ENCODE results near the gene PPP1R7. TPM values are rescaled to one million over a fixed set of nuclear protein-coding genes. Genes with fewer than 3 reads are reported as not detected.

PPP1R7 gene
- total RNA-seq, 1 experiment from 2014 or later, result 24.0 TPM

DNA sequence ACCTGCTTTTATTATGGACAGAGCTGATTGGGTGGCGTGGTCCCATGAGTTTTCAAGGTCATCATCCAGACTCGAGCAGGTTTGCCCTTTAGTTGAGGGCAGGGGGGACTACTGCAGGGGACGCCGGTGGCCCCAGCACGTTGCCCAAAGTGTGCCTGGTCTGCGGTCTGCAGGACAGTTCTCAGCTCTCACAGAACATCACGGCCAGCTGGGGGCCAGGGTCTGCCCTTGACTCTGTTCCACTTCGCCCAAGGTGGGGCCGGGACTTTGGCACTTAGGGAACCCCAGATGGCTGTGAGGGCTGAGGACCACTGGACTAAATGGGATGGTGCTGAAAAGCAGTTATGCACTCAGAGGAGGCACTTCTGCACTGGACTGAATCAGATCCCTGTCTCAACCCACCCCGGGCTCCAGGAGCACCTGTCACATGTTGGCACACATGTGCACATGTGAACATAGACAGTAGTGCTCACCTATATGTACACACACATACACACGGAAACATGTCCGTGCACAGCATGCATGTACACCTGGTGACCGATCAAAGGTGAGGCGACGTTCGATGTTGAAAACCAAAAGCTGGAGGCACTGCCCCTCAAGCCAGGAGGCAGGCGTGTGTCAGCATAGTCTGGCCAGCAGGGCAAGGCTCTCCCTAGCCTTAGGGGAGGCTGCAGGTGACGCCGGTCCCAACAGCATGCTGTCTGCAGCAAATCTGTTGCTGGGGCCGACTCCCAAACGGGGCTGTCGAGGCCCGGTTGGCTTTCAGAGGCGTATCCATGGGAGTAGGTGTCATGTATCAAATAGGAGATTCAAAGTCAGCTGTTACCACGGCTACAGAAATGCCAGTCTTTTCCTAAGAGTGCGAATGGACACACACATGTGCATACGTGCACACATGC lies 48.4 kb downstream of the PPP1R7 start:
- in situ Hi-C loops (cut with HindIII; ENCODE audit: low pct_unique_long_range_greater_than_20kb, low sequenced_read_pairs), result no loop called here
- no peak for DNase-seq (ENCODE audit: low read depth, low spot score)

DNA sequence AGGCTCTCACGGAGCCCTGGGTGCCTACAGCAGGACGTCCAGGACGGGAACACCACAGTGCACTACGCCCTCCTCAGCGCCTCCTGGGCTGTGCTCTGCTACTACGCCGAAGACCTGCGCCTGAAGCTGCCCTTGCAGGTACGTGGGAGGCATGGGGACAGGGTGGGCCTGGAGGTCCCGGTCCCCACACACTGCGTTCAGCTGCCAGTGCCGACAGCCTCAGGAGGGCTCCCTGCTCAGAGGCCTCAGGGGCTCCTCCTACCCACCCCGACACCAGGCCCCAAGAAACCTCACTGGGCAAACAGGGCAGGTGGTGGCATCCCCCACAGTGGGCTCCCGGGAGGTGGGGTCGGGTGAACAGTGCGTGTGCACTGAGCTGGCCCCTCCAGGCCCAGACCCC lies 49.0 kb downstream of the PPP1R7 start:
- in situ Hi-C loops (cut with HindIII; ENCODE audit: low pct_unique_long_range_greater_than_20kb, low sequenced_read_pairs), result no loop called here
- DNase-seq (ENCODE audit: low read depth, low spot score), result no peak

DNA sequence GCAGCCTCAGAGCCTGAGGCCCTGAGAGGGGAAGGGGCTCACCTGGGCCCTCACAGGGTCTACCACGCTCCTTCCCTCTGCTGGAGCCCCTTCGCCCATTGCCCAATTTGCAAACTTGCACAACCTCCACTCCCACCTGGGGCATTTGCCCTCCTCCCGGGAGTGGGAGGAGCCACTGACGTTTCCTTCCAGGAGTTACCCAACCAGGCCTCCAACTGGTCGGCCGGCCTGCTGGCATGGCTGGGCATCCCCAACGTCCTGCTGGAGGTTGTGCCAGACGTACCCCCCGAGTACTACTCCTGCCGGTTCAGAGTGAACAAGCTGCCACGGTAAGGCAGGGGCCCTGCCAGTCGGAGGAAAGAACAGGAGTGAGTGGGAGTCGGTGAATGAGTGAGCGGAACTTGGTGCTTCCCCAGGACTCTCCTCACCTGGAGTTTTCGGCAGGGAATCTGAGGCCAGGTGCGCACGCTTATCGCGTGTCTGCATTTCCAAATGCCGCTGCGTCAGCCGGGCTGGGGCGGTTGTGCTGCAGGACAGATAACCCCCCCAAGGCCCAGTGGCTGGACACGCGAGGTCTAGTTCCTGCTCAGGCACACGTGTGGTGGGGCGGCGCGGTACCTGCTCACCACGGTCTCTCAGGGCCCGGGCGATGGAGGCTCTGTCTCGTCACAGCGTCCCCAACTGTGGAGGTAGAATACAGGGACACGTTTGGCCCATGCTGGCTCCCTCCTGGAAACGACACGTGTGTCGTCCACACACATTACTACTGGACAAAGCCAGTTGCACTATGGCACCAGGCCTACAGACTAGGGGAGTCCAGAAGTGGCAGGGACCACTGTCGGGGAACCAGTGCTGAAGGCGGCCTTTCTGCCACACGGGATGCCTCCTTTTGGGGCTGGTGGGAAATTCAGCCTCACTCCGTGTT lies 49.9 kb downstream of the PPP1R7 start:
- no peak for DNase-seq (ENCODE audit: low read depth, low spot score)

DNA sequence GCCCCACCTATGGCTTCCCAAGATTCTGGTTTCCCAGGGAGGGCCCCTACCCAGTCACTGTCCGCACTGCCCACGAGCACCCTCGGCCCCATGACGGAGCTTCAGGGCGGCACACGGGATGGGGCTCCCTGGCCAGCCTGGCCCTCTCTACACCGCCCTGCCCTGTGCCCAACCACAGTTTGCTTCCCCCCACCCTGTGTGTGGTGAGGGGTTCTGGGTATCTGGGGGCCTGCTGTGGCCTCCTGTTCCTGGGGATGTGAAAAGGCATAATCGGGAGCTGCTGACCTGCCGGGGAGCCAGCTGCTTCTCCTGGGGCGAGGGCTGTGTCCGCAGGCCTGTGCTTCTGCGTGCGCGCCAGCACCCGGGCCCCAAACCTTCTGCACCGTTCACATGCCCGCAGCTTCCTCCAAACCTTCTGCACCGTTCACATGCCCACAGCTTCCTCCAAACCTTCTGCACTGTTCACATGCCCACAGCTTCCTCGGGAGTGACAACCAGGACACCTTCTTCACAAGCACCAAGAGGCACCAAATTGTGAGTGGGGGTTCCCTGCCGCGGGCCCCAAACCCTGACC lies 50.6 kb downstream of the PPP1R7 start:
- in situ Hi-C loops (cut with HindIII; ENCODE audit: low pct_unique_long_range_greater_than_20kb, low sequenced_read_pairs), result no loop called here
- DNase-seq (ENCODE audit: low read depth, low spot score), result no peak

More for the DNA sequence above, 49.9 kb downstream of the PPP1R7 start:
- in situ Hi-C loops (cut with HindIII; ENCODE audit: low pct_unique_long_range_greater_than_20kb, low sequenced_read_pairs), result no loop called here

DNA sequence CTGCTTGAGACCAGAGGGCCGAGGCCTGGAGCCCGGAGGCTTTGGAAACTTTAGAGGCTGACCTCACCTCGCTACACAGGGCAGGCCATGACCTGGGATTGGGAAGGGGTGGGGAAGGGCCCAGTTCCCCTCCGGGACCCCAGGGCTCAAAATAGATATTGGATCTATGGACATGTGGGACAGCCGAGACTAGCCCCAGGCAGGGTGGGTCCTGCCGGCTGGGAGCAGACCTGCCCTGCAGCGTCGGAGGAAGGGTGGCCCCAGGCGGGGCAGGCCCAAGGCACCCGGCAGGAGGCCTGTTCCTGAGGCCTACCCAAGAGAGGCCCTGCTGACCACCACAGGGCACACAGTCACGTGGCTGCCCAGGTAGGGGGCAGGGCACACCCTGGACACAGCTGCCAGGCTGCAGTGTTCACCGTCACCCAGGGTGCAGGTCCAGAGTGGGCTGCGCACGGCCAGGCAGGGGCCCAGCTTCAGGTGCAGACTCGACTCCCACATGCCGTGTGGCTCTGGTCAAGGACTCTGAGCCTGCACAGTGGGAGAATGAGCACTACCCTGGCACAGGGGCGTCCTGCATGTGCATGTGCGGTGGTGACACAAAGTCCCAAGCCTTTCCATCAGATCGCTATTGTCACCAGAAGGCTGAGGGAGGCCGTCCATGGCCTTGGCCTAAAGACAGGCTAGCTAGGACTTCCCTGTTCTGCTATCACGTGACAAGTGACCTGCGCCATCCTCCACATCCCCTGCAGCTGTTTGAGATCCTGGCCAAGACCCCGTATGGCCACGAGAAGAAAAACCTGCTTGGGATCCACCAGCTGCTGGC lies 51.4 kb downstream of the PPP1R7 start:
- in situ Hi-C loops (cut with HindIII; ENCODE audit: low pct_unique_long_range_greater_than_20kb, low sequenced_read_pairs), result no loop called here
- no peak for DNase-seq (ENCODE audit: low read depth, low spot score)

DNA sequence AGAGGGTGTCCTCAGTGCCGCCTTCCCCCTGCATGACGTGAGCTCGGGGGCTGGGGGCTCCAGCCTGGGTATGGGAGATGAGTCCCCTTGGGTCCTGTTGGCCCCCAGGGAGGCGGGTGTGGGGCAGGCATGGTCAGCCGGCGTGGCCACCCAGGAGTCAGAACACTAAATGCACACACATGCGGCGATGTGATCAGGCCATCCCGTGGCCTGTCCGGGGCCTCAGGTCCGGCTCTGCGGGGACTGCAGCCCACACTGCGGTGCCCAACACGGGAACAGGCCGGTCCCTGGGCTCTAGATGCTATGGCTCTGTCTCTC lies 52.0 kb downstream of the PPP1R7 start:
- no peak for DNase-seq (ENCODE audit: low read depth, low spot score)
- in situ Hi-C loops (cut with HindIII; ENCODE audit: low pct_unique_long_range_greater_than_20kb, low sequenced_read_pairs), result no loop called here

DNA sequence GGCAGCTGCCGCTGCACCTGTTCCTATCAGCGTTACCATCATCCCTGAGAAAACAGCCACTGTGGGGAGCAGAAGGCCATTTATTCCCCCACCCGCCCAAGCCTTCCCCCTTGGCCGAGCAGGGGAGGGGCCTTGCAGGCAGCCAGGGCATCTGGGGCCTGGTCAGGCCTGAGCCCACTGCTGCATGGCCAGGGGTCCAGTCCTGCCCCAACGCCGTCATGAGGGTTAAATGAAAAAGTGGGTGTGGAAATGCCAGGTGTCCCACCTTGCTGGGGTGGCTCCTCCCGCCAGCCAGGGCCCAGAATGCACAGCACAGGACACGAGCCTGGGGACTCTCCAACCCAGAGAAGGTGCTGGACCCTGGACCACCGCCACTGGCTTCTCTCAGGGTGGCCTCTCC lies 52.4 kb downstream of the PPP1R7 start:
- in situ Hi-C loops (cut with HindIII; ENCODE audit: low pct_unique_long_range_greater_than_20kb, low sequenced_read_pairs), result no loop called here
- DNase-seq (ENCODE audit: low read depth, low spot score), result no peak

DNA sequence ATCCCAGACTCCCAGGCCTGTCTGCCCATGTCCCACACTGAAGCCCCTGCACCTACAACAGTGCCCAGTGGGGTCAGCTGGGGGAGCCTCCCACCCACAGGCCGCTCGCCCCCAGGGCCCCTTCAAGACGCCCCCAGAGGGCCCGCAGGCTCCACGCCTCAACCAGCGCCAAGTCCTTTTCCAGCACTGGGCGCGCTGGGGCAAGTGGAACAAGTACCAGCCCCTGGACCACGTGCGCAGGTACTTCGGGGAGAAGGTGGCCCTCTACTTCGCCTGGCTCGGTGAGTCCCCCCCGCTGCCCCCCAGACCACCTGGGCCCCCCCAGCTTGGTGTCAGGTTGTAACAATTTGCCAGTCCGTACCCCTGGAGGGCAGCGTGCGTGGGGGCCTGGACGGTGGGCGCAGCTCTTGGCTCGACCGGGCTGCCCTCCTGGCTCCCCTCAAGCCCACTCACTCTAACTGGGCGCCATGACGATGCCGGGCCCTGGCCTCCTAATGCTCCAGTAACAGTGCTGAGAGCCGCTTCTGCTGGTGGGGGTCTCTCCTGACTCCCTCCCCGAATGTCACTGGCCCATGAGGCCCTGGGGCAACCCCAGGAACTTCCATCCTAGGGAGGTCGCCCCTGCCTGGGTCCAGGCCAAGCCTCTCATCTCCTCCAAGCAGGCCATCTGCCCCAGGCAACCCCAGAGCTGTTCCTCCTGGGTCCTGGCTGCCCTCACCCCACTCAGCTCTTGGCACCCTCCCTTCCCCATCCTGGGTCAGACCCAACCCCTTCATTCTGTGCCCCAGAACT lies 53.1 kb downstream of the PPP1R7 start:
- in situ Hi-C loops (cut with HindIII; ENCODE audit: low pct_unique_long_range_greater_than_20kb, low sequenced_read_pairs), result no loop called here
- DNase-seq (ENCODE audit: low read depth, low spot score), result no peak

DNA sequence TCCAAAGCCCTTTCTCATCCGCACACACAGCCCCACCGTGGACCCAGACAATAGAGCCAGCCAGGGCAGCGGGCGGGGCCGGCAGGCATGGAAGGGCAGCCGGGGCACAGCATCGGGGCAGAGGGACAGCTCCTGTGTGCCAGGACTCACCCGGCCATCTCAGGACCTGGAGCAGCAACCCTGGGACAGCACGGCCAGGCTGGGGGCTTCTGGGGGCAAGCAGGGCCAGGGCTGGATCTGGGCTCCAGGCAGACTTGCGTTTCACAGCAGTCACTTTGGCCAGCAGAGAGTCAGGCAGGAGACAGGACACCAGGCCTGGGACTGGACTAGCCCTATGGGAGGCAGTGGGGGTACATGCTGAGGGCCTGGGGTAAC lies 53.7 kb downstream of the PPP1R7 start:
- no peak for DNase-seq (ENCODE audit: low read depth, low spot score)
- in situ Hi-C loops (cut with HindIII; ENCODE audit: low pct_unique_long_range_greater_than_20kb, low sequenced_read_pairs), result no loop called here

DNA sequence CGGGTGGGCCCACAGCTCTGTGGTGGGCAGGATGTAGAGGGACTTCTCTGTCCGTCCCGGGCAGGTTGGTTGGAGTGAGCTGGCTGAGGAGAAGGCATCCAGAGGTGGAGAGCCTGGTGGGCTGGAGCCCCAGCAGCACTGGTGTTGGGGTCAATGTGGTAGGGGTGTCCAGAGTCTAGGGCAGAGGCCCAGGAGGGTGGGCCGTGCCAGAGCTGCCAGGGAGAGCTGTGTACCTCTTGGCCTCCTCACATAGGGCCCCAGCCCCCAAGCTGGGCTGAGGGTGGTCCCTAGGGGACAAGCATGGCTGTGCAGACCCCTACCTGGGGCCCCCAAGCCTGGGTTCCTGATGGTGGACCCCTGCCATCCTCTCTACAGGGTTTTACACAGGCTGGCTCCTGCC lies 54.2 kb downstream of the PPP1R7 start:
- in situ Hi-C loops (cut with HindIII; ENCODE audit: low pct_unique_long_range_greater_than_20kb, low sequenced_read_pairs), result no loop called here
- no peak for DNase-seq (ENCODE audit: low read depth, low spot score)

DNA sequence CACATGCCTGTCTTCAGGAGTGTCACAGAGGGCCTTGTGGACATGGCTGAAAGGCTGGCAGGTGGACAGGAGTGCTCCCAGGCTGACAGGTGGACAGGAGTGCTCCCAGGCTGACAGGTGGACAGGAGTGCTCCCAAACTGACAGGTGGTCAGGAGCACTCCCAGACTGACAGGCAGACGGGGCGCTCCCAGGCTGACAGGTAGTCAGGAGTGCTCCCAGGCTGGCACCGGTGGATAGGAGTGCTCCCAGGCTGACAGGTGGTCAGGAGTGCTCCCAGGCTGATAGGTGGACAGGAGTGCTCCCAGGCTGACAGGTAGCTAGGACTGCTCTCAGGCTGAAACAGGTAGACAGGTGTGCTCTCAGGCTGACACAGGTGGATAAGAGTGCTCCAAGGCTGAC lies 54.8 kb downstream of the PPP1R7 start:
- no peak for DNase-seq (ENCODE audit: low read depth, low spot score)
- in situ Hi-C loops (cut with HindIII; ENCODE audit: low pct_unique_long_range_greater_than_20kb, low sequenced_read_pairs), result no loop called here

DNA sequence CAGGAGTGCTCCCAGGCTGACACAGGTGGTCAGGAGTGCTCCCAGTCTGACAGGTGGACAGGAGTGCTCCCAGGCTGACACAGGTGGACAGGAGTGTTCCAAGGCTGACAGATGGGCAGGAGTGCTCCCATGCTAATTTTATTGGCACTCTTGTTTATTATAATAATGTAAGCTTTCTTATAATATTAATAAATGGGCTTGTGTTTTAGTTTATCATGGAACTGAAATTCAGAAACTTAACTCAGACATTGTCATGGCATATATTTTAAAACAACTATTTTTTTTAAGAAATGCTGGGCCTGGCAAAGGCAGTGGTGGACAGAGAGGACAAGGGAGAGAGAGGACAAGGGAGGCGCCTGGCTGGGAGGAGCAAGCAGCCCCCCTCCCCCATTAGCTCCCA lies 56.9 kb downstream of the PPP1R7 start:
- DNase-seq (ENCODE audit: low read depth, low spot score), result no peak
- in situ Hi-C loops (cut with HindIII; ENCODE audit: low pct_unique_long_range_greater_than_20kb, low sequenced_read_pairs), result no loop called here

DNA sequence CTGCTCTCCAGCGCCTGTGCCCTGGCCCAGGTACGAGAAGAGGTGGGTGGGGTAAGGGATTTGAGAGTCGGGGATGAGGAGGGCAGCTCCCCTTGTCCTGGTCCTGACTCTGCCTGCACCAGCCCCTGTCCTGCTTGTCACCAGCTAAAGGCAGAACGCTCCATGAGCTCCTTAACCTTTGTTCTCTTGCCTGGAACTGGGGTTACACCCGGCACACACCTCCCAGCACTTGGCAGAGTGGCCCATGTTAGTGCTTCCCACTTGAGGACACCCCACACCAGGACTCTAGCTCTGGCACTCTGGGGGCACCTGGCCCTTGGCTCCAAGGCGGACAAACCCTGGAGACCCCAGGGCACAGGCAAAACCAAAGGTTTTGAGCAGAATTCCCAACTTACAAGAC lies 57.4 kb downstream of the PPP1R7 start:
- in situ Hi-C loops (cut with HindIII; ENCODE audit: low pct_unique_long_range_greater_than_20kb, low sequenced_read_pairs), result no loop called here
- no peak for DNase-seq (ENCODE audit: low read depth, low spot score)

DNA sequence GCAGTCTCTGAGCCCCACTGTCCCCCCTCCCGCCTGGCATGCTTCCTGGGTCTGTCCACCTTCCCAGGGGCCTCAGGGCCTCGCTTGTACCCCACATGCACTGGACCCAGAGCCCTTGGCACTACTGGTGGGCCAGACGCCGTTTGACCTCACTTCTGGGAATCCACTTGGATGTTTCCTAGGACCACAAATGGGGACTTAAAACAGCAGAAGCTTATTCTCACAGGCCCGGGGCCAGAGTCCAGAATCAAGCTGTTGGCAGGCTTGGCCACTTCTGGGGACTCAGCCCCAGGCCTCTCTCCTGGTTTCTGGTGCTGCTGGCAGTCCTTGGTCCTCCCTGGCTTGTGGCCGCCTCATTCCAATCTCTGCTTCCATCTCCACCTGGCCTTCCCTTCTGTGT lies 57.8 kb downstream of the PPP1R7 start:
- no peak for DNase-seq (ENCODE audit: low read depth, low spot score)
- in situ Hi-C loops (cut with HindIII; ENCODE audit: low pct_unique_long_range_greater_than_20kb, low sequenced_read_pairs), result no loop called here

DNA sequence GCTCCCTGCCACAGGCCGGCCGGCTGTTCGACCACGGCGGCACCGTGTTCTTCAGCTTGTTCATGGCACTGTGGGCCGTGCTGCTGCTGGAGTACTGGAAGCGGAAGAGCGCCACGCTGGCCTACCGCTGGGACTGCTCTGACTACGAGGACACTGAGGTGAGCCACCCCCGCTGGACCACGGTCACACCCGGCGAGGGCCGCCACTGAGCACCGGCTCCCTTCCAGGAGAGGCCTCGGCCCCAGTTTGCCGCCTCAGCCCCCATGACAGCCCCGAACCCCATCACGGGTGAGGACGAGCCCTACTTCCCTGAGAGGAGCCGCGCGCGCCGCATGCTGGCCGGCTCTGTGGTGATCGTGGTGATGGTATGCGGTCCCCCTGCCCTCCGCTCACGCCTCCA lies 59.0 kb downstream of the PPP1R7 start:
- in situ Hi-C loops (cut with HindIII; ENCODE audit: low pct_unique_long_range_greater_than_20kb, low sequenced_read_pairs), result no loop called here
- no peak for DNase-seq (ENCODE audit: low read depth, low spot score)

DNA sequence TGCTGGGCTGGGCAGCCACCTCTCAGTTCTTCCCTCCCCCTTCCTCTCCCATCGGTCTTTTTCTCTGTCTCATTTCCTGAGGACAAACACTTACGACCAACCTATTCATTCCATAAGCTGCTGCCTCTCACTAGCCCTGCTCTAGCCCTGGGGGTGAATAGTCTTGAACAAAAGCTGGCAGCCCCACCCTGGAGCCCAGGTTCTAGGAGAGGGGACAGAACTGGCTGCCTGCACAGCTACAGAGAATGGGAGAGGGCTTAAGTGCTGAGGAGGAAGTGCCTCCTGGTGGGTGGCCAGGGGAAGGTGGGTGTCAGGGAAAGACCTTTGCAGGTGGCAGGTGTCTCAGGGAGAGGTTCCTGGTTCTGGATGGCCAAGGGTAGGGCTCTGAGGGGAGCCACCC lies 61.0 kb downstream of the PPP1R7 start:
- in situ Hi-C loops (cut with HindIII; ENCODE audit: low pct_unique_long_range_greater_than_20kb, low sequenced_read_pairs), result no loop called here
- no peak for DNase-seq (ENCODE audit: low read depth, low spot score)

DNA sequence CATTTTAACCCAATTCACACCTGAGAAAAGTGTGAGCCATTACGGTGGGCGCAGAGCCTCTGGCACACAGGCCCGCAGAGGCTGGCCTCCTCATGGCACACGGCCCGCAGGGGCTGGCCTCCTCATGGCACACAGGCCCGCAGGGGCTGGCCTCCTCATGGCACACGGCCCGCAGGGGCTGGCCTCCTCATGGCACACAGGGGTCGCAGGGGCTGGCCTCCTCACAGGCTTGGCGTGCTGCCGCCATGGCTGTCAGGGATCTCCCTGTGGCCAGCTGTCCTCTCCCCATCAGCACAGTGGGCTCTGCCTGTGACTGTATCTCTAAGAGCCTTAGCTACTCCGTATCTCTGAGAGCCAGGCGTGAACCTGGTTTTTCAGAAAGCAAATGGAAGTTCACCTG lies 62.8 kb downstream of the PPP1R7 start:
- DNase-seq (ENCODE audit: low read depth, low spot score), result no peak
- in situ Hi-C loops (cut with HindIII; ENCODE audit: low pct_unique_long_range_greater_than_20kb, low sequenced_read_pairs), result no loop called here
